ENCODE data around the gene GLI3. TPM values are rescaled to one million over a fixed set of nuclear protein-coding genes. Genes with fewer than 3 reads are reported as not detected.

Gene GLI3
- total and polyA plus RNA-seq, 2 of the 4 experiments (the other 2 are of a cell fraction) = 1.3 to 3.9 TPM

DNA sequence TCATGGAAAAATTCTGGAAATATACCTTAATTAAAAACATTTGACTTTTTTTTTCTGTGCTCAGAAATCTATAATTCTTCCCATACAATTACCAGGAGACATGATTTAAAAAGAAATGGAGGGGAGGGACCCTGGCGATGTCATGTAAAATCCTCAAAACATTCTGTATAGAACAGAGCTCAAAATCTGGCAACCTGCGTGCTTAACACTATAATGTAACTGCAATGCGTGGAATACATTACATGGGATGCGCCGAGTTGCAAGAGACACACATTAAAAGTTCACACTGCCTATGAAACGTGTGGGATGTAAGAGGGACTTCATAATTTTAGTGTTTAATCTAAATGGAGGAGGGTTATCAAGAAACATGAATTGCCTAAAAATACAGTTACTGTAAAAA lies 215.0 kb downstream of the GLI3 start:
- Histone ChIP-seq H3K14ac (replicated peaks; ENCODE audit: low read depth, low read length) (no peak overlapping the region), H2BK20ac (ENCODE audit: low read depth, low read length) (no peak overlapping the region), H3K4me2 (ENCODE audit: low read depth, low read length) (no peak overlapping the region), H4K20me1 (ENCODE audit: insufficient read depth, low read length) (no peaks in the 10 kb centered on the region), H3K9me3 (ENCODE audit: control insufficient read depth, insufficient read depth, low read length) (no peaks in the 10 kb centered on the region), H3K4me1 (ENCODE audit: control insufficient read depth, insufficient read depth, low read length) (no peaks in the 10 kb centered on the region), H3K23ac (ENCODE audit: low read depth, low read length) (no peak overlapping the region), H4K91ac (ENCODE audit: insufficient read depth, low read depth, low read length) (no peak overlapping the region), H2AK5ac (ENCODE audit: low read depth, low read length) (no peak overlapping the region), H4K8ac (ENCODE audit: low read depth in 2 of 2, low read length in 2 of 2) (no peak overlapping the region), H3K9me1 (ENCODE audit: insufficient read depth, low read length) (peaks cover 3% of the 10 kb centered on the region; the same call in 1 of the 2 replicates), H4K5ac (ENCODE audit: low read depth, low read length) (no peak overlapping the region), H3K4ac (ENCODE audit: low read depth, low read length) (no peak overlapping the region), H3K4me3 (ENCODE audit: insufficient read depth, low read depth, low read length) (no peak overlapping the region), H3K18ac (ENCODE audit: low read depth, low read length) (no peak overlapping the region), H2AFZ (replicated peaks; ENCODE audit: low read length, poor library complexity) (no peak overlapping the region), H3K36me3 (ENCODE audit: control insufficient read depth, insufficient read depth, low read length) (peaks cover 28% of the 10 kb centered on the region), H2BK5ac (ENCODE audit: low read depth, low read length, poor library complexity, severe bottlenecking) (no peak overlapping the region), H3K27me3 (ENCODE audit: control insufficient read depth, insufficient read depth, low read length) (no peaks in the 10 kb centered on the region), H3K9ac (ENCODE audit: low read depth, low read length) (no peak overlapping the region), H2BK15ac (ENCODE audit: low read depth, low read length) (no peak overlapping the region), H2AK9ac (replicated peaks; ENCODE audit: low read depth, low read length, poor library complexity) (no peak overlapping the region), H3K27ac (ENCODE audit: insufficient read depth, low read length) (no peak overlapping the region), H3K56ac (ENCODE audit: extremely low read depth, insufficient read depth, low read length) (no peak overlapping the region), H2BK120ac (ENCODE audit: low read depth, low read length) (no peak overlapping the region), H3K79me1 (ENCODE audit: low read depth in 1 of 2, low read length in 2 of 2) (no peaks in the 10 kb centered on the region)
- ChIA-PET POLR2A (ENCODE audit: unreplicated experiment) (no interaction called here), CTCF (no interaction called here)
- TF ChIP-seq POLR2A (IDR thresholded peaks at IDR 0.05; ENCODE audit: low read depth, low read length) (no peak), CHD1 (IDR thresholded peaks at IDR 0.05; ENCODE audit: low read depth, low read length) (no peak), NFE2L2 (IDR thresholded peaks at IDR 0.05; ENCODE audit: low read depth, low read length) (no peak), RCOR1 (IDR thresholded peaks at IDR 0.05; ENCODE audit: insufficient replicate concordance, low read length) (no peak), RFX5 (IDR thresholded peaks at IDR 0.05; ENCODE audit: low read depth, low read length) (no peak), BHLHE40 (IDR thresholded peaks at IDR 0.05; ENCODE audit: low read depth, low read length) (no peak), ELK1 (IDR thresholded peaks at IDR 0.05; ENCODE audit: borderline replicate concordance, low read depth, low read length) (no peak), SMC3 (IDR thresholded peaks at IDR 0.05; ENCODE audit: low read depth, low read length) (no peak), FOS (IDR thresholded peaks at IDR 0.05; ENCODE audit: low read depth, low read length) (no peak), MAFK (IDR thresholded peaks at IDR 0.05; ENCODE audit: low read depth, low read length) (no peak), USF2 (IDR thresholded peaks at IDR 0.05; ENCODE audit: low read depth, low read length) (no peak), MXI1 (IDR thresholded peaks at IDR 0.05; ENCODE audit: borderline replicate concordance, low read depth, low read length) (no peak), MAZ (IDR thresholded peaks at IDR 0.05; ENCODE audit: borderline replicate concordance, low read depth, low read length) (no peak), RAD21 (IDR thresholded peaks at IDR 0.05; ENCODE audit: low read length) (no peak), CEBPB (IDR thresholded peaks at IDR 0.05; ENCODE audit: low read depth, low read length) (no peak)
- TF ChIP-seq, protein P1, sequence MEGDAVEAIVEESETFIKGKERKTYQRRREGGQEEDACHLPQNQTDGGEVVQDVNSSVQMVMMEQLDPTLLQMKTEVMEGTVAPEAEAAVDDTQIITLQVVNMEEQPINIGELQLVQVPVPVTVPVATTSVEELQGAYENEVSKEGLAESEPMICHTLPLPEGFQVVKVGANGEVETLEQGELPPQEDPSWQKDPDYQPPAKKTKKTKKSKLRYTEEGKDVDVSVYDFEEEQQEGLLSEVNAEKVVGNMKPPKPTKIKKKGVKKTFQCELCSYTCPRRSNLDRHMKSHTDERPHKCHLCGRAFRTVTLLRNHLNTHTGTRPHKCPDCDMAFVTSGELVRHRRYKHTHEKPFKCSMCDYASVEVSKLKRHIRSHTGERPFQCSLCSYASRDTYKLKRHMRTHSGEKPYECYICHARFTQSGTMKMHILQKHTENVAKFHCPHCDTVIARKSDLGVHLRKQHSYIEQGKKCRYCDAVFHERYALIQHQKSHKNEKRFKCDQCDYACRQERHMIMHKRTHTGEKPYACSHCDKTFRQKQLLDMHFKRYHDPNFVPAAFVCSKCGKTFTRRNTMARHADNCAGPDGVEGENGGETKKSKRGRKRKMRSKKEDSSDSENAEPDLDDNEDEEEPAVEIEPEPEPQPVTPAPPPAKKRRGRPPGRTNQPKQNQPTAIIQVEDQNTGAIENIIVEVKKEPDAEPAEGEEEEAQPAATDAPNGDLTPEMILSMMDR (conservative IDR thresholded peaks at IDR 0.05; ENCODE audit: low read depth, low read length) = no peak
- intact Hi-C loops (cut with micrococcal nuclease) (no loop called here), dilution Hi-C loops (cut with HindIII; ENCODE audit: low sequenced_read_pairs, unreplicated experiment) (no loop called here), in situ Hi-C loops (cut with MboI; ENCODE audit: low sequenced_read_pairs) (no loop called here)
- no TSS peak for BruUV-seq (replicated peaks)
- ATAC-seq (ENCODE audit: low read depth) = no peak
- DNase-seq = no peak
- WGBS, 2 experiments (ENCODE audit: extremely low coverage in 2 of 2, insufficient read length in 1 of 2) = no CpG with 5 or more reads among the region's 6 CpGs

All from IMR-90 (cell line).